ENCODE results near the gene GRM7.

The GRM7 gene

DNA sequence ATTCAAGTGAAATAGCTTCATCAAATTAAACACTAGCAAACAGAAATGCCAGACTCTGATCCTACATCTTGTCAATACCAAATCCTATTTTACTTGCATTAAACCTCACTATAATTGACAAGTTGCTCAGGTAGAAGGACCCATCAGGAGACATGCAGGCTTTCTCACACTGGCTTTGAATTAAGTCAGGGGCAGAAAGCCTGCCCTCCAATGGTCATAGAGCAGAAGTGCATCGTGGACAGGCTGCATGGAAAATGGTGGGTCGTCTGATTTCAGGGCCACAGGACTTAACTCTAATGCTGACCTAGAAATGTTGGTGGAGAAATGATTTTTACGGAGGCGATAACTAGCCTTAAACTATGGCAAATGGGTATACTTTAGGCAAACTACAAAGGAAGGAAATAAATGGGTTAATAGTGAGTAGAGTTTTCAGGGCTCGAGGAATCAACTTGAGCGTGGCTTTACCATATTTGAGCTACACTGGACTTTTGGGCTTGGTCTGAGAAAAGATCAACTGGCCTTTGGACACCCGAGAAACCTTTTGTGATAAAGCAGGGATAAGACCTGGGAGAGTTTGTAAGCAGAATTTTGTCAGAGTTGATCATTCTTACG, 283.9 kb downstream of the GRM7 start:
- FAIRE-seq (no peak), DNase-seq (ENCODE audit: low spot score) (no peak)

DNA sequence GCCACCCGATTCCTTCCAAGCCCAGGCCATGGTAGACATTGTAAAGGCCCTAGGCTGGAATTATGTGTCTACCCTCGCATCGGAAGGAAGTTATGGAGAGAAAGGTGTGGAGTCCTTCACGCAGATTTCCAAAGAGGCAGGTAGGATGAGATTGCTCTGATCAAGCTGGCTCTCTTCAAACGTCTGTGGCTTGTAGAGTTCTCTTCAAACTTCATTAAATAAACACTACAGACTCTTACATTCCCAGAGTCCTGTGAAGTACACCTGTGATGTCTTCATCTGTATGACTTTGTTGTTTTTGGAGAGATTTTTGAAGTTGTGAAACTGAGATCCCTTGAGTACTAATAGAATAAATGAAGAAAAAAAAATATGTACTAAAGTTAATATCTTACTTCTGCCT, 285.6 kb downstream of the GRM7 start:
- DNase-seq (ENCODE audit: low spot score) (no peak), FAIRE-seq (no peak)

DNA sequence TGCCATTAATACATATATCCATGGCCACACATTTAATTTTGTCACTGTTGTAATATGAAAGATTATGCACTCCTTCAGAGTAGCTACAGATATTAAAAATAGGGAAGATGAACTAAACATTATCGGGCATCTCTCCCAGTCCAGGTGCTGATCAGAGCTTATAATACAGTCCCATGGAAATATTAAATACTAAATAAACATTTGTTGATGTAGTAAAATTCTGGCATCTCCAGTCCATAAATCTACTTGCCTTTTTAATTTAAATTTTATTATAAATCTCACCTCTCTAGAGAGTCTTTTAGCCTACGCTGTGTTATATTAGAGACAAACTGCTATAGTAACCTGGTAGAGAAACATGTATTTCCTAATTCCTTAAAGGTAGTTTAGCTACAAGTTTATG, 297.6 kb downstream of the GRM7 start:
- DNase-seq (ENCODE audit: low spot score) (no peak), FAIRE-seq (no peak)

- no peak for FAIRE-seq
- no peak for DNase-seq (ENCODE audit: low spot score)
Observed at GRCh38 chr3:7160689-7161088, 299.8 kb downstream of the GRM7 start.

DNA sequence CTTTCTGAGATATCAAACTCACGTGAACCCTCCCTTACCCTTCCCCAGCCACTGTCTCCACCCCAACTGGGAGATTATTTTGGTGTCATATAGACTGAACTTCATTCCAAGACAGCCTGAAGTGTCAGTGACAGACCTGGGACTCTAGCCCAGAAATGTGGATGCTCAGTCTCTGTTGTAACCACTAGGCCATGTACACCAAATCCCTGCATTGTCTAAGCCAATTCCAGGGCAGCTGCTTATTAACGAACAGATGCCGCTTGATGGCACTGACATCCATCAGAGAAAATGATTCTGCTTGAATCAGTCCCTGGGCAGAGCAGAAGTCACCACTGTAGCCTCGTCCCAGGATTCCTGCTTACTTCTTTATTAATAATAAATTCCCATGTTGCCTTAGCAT, 305.5 kb downstream of the GRM7 start:
- FAIRE-seq (no peak), DNase-seq (ENCODE audit: low spot score) (no peak)

- FAIRE-seq (no peak), DNase-seq (ENCODE audit: low spot score) (no peak)
Observed at GRCh38 chr3:7171493-7171892, 310.6 kb downstream of the GRM7 start.

DNA sequence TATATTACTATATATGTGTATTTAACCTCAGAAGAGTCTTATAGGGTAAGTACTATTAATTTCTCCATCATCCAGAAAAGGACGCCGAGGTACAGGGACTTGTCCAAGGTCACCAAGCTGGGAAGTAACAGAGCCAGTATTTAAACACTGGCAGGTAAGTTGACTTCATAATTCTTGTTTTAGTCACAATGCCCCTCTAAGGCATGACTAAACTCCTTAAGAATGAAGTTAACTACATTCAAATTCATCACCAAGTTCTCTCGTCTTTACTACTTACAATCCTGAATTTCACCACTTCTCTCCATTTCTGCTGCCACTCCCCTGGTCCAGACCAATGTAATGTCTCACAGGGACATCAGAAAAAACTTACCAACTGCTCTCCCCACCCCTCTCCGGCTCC, 312.1 kb downstream of the GRM7 start:
- no peak for FAIRE-seq

GRCh38 chr3:7188551-7188950, 327.6 kb downstream of the GRM7 start:
- FAIRE-seq = no peak

More for the DNA sequence above, 312.1 kb downstream of the GRM7 start:
- no peak for DNase-seq (ENCODE audit: low spot score)

GRCh38 chr3:7190095-7190494, 329.2 kb downstream of the GRM7 start:
- peak; percentile 58 for DNase-seq (ENCODE audit: low spot score)
- FAIRE-seq = peak; percentile 67

More at GRCh38 chr3:7188551-7188950, 327.6 kb downstream of the GRM7 start:
- DNase-seq (ENCODE audit: low spot score) = peak; percentile 11

DNA sequence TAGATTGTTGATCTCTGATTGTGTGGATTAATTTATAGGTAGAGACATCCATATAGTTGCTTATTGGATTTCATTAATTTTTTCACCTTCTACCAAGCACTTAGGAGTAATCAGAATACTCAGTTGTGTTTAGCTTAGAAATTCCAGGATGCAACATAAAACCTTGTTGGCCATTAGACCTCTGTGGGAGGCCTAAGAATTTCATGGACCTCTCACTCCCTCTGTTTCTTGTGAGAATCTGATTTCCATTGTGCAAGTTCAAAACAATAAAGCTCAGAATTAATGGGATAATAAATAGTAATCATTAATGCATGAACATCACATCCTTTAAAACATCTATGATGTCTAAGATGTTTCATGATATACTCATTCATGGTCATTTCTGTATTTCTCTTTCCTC, 332.4 kb downstream of the GRM7 start:
- DNase-seq (ENCODE audit: low spot score) = no peak

DNA sequence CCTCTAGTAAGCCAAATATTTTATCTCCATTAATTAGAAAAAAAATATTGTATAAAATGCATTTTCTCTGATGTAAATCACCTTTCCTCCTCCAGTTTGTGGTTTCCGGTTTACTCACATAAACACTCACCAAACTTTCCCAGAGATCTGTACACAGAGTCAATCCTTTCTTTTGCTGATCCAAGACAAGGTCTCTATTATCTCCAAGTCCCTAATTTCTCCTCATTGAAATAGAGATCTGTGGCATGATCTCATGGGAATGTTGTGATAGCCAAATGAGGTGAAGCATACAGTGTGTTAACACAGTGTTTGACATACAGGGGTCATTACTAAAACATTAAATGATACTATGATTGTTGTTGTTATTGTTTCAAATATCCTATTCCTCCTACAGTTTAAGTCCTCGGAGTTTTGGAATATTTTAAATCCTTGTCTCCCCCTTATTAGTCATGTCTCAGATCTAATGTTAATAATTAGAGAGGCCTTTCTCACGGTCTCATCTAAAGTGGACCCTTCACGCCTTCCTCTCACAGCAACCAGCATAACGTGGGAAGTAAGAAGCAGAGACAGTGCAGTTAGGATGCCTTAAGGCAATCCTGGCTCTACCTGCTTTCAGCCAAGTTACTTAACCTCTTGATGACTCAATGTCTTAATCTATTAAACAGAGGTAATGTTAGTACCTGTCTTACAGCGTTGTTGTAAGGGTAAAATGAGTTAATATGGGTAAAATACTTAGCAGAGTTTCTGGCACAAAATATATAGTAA, 333.3 kb downstream of the GRM7 start:
- no peak for FAIRE-seq
- no peak for DNase-seq (ENCODE audit: low spot score)

More for the DNA sequence above, 332.4 kb downstream of the GRM7 start:
- no peak for FAIRE-seq

- no peak for DNase-seq (ENCODE audit: low spot score)
- no peak for FAIRE-seq
Observed at GRCh38 chr3:7195934-7196333, 335.0 kb downstream of the GRM7 start.

DNA sequence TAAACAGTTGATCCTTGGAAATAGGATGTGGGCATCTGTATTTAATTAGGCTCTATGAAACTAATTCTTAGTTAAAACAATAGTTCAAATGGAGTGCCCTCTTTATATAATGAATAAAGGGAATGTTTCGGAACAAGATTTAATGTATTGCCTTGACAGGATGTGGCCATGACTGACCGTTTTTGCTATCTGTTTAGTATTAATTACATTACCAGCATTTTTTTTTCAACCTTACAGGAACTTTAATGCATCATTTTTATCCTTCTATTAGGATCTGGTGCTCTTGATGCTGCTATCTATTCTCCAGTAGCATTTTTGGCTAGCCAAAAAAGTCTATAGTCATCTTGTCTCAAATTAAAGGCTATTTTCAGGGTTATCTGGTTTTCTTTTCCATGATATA, 340.9 kb downstream of the GRM7 start:
- no peak for DNase-seq (ENCODE audit: low spot score)
- FAIRE-seq = no peak

DNA sequence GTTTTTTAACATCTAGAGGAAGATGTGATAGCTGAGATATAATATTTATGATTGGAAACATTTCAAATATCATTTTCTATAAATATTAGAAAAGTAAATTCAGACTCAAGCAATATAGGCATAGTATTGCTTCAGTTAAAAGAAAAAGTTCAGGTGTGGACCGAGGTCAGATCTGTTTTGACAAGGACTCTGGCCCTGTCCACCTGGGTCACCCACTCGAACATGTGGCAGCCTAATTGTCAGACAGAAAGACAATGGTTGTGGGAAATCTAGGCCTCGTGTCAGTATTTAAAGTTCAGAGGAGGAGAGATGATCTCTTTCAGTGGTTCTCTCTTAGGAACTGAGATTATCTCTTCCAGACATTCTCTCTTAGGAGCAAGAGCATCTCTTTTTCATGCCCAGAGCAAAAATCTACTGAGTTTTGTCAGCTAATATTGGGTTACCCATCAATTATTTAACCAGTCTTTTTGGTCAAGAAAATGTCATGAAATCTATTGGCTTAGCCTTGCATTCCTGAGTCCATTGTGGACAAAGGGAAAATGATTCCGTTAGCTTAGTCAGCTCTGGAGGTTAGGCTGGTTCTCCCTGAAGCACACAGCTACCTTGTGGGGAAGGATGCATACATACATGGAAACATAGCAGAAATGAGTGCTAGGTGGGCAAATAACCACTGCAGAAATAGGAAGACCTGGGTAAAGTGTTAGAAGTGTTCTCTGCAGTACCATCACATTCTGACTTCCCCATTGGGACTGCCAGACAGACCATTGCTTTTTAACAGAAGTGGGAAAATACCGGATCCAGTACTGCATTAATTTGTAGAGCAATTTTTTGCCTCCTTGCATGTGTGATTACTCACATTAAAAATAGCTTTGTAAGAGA, 343.3 kb downstream of the GRM7 start:
- peak; percentile 21 for DNase-seq (ENCODE audit: low spot score)
- peak; percentile 58 for FAIRE-seq

DNA sequence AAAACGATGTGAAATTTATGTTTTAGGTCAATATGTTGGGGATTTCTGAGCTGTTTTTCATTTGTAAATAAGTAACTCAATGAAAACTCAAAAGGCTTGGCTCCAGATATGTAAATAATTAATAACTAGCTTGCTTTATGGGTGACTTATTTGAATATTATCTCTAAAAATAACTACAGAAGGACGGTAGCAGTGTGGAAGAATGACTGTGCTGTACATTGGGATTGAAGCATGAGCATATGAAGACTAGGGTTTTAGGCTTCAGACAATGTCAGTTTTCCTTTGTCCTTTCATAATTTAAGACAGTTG, 343.9 kb downstream of the GRM7 start:
- FAIRE-seq (peak; percentile 76), DNase-seq (ENCODE audit: low spot score) (peak; percentile 12)

- peak; percentile 58 for FAIRE-seq
- no peak for DNase-seq (ENCODE audit: low spot score)
Observed at GRCh38 chr3:7205535-7205934, 344.6 kb downstream of the GRM7 start.

DNA sequence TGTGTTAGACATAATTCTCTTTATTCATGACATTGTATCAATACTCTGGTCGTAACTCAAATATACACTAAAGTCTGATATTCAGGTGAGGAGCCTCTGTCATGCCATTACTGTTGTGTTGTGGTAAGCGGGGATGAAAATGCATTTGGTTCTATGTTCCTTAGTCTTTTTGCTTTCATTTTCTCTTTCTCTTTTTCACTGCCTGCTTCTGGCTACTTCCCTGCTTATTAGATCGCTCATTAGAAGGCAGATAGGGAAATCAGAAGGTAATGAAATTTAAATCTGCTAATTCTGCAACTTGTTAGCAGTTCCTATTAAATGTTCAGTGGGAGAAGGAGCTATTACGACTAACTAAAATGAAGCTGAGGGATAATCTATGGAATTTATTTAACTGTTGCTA, 345.0 kb downstream of the GRM7 start:
- FAIRE-seq = no peak
- peak; percentile 29 for DNase-seq (ENCODE audit: low spot score)

DNA sequence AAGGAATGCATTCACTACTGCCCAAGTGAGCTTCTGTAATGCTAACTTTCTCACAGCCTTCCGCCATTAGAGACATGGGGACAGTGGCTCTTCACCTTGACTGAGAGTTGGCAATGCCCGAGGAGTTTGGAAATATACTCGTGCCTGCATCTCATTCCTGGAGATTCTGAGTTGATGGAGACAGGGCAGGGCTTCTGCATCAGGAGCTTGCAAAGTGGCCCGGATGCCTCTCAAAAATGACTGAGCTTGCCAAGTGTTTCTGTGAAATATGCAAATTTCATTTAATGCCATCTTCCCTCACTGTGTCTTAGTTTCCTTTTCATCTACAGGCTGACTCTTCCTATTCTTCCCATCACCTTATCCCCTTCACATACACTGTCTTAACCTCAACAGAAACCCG, 346.2 kb downstream of the GRM7 start:
- no peak for FAIRE-seq
- DNase-seq (ENCODE audit: low spot score) = no peak

DNA sequence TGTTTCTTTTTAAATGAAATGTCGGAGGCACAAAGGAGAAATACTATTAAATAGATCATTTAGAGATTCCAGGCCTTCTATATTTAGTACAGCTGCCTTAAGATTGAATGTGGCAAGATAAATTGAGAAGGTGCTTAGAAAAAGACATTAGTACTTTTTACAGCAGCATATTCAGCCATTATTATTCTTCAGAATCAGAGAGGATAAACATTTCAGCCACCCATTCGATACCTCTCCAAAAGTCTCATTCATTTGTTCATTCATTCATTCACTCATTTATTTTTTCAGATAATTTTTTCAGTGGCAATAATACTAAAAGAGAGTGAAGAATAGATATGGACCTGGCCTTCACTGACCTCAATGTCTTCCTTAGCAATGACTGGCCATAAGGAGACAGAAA, 347.0 kb downstream of the GRM7 start:
- DNase-seq (ENCODE audit: low spot score) = no peak
- FAIRE-seq = no peak

GRCh38 chr3:7209098-7209497, 348.2 kb downstream of the GRM7 start:
- DNase-seq (ENCODE audit: low spot score) (no peak), FAIRE-seq (no peak)

GRCh38 chr3:7211740-7212139, 350.8 kb downstream of the GRM7 start:
- no peak for FAIRE-seq
- DNase-seq (ENCODE audit: low spot score) = no peak

- FAIRE-seq (no peak), DNase-seq (ENCODE audit: low spot score) (no peak)
Observed at GRCh38 chr3:7215706-7216105, 354.8 kb downstream of the GRM7 start.

Measured in RCC 7860 (cell line).